Gastrocnemius medialis (tissue), 4 donors: ENCODE measurements around the gene SPNS2.

Experiments used
- CTCF ChIP-seq, 5 experiments: fragments of 450-650 bp in 3 of 5; fragments of 200-600 bp in 2 of 5; sonication (generic) in 2 of 5; IDR thresholded peaks in 4 of 5; conservative IDR thresholded peaks in 1 of 5; 1 replicate in 4 of 5; 2 replicates in 1 of 5; pipeline ENCODE4 v1.5.1; 2016 to 2019; ENCODE audit warnings: antibody characterized with exemption in 5 of 5, mild to moderate bottlenecking in 3 of 5, moderate library complexity in 3 of 5
- POLR2A ChIP-seq, 2 donors: fragments of 450-650 bp; IDR thresholded peaks; one replicate each; pipeline ENCODE4 v1.6.1; 2017; ENCODE audit warnings: antibody characterized with exemption in 2 of 2, mild to moderate bottlenecking in 2 of 2, moderate library complexity in 2 of 2

- TF ChIP-seq CTCF (IDR thresholded peaks at IDR 0.05 in 4 of 5, conservative IDR thresholded peaks at IDR 0.05 in 1 of 5) (no peak), POLR2A (IDR thresholded peaks at IDR 0.05) (no peak)
These were observed 55.0 kb downstream of the SPNS2 start for GRCh38 chr17:4553669-4554068.
